NCI-H345 treated with DMSO at 0.1 percent for 48 hours (cell line): ENCODE results near the gene CLMN.
A peak's percentile ranks its signal among the peaks of the same experiment; 100 is the strongest.

Source experiments
- DNase-seq: peaks from one replicate; lab custom pipeline; 2025; ENCODE audit not compliant: unreplicated experiment; lab: John Stamatoyannopoulos, UW

The CLMN gene

DNA sequence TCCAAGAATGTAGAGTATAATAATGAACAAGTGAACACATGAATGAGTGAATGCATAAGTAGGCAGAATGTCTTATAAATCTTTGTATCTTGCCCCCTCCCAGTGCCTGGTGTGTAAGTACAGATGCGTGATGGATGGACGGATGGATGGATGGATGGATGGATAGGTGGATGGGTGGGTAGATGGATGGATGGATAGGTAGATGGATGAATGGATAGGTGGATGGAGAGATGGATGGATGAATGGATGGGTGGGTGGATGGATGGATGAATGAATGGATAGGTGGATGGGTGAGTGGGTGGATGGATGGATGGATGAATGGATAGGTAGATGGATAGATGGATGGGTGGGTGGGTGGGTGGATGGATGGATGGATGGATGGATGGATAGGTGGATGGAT is 74.4 kb downstream of the CLMN start:
- no peak for DNase-seq

DNA sequence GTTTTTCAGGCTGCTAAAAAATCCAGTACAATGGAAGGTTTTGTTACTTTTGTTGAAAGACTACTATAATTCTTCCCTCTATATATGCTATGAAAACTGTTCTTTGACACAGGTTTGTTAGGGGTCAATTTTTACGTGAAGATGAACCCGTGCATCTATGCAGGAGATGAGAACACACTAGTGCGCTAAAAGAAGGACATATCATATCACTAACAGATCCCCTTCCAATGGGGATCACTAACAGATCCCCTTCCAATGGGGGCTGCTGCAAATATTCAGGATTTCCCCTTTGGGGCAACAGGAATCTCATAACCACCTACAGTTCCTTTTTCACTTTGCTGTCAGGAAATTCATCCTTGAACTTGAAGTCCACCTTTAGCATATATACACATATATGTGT is 75.1 kb downstream of the CLMN start:
- no peak for DNase-seq

DNA sequence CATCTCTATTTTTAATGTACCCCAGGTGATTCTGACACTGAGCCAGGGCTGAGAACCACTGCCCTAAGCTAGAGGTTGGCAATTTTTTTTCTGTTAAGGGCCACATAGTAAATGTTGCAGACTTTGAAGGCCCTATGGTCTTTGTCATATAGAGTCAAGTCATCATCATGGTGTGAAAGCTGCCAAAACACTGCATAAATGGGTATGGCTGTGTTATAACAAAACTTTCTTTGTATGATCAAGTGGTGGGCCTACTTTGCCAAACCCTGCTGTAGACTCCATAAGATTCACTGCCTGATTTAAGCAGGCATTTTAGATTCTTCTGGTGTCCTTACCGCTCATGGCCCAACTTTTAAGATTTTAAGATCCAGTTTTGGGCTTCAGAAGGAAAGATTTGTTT is 76.8 kb downstream of the CLMN start:
- no peak for DNase-seq

DNA sequence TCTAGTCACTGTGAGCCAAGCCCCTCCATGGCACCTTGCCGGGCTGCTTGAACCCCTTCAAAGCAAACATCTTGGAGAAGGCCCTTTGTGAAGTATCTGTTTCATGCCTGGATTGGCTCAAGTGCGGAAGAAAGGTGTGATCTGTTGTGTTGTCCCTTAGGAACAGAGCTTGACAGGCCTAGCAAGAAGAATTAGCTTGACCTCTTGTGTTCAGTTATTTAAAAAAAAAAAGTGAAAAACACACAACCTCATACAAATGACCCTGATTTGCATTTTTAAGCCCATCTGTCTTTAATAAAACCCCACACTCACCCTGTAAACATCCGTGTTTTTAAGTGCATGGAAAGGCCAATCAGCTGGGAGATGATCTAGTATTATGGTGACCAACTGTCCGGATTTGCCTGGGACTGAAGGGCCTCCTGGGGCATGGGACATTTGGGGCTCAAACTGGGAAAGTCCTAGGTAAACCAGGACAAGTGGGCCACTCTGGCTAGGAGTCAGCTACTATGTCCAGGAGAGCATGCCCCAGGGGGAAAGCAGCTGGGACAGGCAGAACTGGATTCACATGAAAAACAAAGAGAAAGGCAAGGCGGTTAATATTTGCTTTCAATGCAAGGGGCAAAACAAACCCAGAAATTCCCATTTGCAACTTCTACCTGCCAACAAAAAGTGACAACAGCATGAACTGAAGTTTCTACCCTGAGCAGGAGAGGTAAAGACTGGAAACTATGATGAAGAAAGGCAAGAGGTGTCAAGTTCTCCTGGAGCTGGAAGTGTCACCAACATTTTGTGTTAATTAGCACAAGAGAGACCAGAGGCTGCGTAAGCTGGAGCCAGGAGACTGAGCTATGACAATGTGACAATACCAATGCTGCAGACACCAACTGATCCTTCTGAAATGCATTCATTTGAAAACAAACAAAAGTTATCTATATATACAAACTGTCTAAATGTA is 78.6 kb downstream of the CLMN start:
- no peak for DNase-seq

DNA sequence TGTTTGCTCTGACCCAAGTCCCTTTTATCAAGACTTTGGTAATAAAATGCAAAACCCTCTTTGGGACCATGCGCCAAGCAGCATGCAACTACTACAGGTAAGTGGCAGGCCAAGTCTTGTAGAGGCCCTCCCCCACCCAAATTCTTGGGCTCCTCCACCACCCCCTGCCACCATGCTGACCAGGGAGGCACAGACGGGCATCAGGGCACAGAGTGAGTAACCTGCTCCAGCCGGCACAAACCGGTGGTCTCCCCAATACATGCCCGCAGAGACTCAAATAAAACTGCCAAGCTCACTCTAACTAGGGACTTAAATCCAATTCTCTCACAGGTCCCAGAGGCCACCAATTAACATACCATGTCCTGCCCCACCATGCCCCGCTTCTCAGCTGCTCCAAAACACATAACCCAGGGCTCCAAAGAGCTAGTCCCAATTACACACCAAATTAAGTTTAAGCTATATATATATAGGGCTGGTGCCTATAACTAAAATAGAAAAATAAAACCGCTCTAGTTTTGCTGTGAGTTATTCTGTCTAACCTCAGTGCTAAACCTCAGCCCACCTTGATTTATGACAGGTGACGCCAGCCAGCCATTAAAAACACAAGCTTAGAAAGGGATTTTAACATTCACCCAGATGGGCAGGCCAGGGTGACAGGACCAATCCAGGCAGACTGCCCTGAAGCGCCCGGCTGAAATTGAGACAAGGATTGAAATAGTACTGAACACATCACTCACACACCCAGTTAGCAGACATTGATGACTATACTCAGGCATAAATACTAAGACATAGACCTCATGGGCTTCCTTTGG is 81.0 kb downstream of the CLMN start:
- no peak for DNase-seq

DNA sequence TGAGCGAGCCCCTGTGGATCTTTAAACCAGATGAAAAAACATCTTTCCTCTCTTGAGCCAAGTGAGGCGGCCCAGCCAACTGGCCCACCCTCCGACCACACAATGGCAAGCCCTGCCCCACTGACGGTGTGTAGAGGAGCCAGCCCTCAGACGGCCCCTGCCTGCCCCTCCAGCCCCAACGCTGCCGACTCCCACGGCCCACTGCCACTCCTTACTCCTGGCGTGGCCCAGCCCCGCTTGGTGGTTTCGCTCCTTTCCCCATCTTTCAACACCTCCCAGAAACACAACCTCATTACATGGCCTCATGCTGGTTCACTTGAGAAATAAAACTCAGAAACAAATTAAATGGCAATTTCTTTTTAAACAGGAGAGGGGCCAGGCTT is 81.8 kb downstream of the CLMN start:
- no peak for DNase-seq

DNA sequence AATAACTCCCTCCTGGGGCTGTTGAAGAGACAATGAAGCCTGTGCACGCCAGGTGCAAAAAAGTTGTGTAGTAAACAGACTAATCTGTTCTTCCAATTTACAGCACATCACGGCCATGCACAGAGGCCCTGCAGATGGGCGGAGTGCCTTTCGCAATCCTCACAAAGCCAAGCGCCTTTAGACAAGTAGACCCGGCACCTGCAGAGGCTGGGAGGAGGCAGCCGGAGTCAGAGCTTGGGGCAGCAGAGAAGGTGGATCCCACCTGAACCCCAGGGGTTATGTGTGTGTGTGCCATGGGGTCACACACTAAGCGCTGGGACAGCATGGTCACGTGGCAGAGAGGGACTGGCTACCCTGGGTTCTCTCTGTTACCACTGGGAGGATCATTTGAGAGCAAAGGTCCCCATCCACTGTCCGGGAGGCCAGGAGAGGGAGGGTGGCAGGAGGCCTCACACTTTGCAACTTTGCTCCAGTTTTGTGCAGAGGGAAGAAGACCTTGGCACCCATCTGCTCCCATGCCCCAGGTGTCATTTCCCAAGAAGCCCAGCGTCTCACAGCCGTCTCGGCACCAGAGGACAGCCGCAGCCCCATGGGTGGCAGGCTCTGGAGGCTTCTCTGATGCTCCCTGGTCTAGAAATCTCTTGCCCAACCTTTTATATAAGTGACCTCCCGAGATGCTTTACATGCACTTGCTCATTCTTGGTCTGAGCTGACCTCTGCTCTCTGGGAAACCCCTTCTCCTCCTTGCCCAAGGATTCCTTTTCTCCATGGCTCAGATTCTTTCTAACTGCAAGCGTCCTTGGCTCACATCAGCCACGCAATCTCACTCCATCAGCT is 82.4 kb downstream of the CLMN start:
- no peak for DNase-seq

DNA sequence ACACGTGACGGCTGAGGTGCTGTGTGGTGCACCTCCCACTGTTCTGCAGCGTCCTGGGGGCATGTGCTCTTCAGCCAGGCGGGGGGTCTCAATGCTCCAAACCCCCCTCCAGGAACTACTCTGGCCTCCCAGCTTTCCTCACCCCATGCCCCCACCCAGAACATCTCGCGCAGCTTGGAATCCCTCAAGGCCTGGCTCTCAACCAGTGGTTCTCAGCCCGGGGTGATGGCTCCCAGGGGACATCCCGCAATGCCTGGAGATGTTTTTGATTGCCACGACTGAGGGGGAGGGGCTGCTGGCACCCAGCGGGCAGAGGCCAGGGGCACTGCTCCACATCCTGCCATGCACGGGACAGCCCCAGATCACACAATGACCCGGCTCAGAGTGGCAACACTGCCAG is 83.5 kb downstream of the CLMN start:
- DNase-seq: no peak

DNA sequence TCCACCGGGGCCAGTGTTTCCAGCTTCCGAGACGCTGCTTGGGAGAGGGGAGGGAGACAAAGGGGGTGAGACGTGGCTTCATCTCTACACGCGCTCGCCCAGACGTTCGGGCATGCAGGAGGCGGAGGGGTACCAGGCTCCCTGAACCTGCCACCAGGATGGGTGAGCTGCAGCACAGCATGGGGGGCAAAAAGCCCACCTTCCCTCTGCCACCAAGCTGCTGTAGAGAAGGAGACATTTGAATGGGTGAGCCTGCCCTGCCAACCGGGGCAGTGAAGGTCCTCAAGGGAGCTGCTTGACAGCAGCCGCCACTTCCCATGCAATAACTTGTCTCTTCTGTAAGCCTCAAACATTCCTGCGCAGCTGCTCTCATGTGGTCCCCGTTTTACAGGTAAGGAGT is 83.9 kb downstream of the CLMN start:
- DNase-seq: no peak

DNA sequence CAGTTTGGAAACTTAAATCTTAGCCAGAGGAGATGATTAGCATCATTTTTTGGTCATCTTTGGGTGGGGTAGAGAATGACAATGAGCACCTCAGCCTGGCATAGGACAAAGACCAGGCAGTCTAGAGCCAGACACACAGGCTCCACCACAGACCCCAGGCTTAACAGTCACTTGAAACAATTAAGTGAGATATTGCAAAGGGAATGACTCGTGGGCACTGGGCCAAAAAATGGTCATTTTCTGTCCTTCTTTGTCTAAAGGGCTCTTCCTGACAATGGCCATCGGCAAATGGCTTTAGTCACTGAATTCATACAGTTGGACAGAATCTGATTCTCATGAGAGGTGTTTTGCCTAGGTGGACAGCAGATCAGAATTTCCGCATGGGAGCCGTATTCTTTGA is 84.4 kb downstream of the CLMN start:
- no peak for DNase-seq

DNA sequence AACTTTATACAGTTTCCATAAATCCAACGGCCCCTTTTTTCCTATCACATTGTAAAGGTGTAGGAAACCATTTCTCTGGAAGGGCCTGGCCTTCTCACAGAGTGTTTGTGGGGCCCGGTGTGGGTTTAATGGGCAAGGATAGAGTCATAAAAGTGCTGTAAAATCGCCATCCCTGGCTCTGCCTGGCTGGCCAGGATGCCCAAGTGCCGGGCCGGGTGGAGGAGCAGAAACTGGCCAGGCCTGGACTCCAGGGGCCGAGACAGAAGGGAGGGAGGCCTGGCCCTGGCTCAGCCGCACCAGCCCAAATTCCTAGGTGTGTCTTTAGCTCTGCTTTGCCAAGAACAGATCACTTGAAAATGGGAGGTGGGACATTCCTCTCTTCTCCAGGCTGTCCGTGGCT is 85.3 kb downstream of the CLMN start:
- no peak for DNase-seq

DNA sequence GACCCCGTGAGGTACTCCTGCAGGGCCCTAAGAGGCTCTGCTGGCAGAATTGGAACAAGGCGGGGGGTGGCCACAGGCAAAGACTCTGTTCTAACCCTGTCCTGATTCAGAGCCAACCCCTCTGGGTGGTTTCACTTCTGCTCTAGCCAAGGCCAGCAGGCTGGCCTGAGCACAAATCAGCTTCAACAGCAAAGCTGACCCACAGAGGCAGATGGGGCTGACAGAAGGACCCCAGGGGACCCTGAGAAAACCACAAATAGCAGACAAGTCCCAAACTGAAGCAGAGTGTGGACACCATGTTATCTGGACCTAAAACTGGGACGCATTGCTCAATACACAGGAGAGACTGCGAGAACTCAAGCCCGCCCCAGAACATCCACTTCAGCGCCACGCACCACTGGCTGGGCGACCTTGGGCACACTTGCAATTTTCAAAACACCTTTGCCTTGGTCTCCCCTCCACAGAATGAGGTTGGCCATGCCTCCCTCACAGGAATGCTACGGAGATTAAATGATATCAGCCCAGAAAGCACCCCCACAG is 85.9 kb downstream of the CLMN start:
- no peak for DNase-seq

DNA sequence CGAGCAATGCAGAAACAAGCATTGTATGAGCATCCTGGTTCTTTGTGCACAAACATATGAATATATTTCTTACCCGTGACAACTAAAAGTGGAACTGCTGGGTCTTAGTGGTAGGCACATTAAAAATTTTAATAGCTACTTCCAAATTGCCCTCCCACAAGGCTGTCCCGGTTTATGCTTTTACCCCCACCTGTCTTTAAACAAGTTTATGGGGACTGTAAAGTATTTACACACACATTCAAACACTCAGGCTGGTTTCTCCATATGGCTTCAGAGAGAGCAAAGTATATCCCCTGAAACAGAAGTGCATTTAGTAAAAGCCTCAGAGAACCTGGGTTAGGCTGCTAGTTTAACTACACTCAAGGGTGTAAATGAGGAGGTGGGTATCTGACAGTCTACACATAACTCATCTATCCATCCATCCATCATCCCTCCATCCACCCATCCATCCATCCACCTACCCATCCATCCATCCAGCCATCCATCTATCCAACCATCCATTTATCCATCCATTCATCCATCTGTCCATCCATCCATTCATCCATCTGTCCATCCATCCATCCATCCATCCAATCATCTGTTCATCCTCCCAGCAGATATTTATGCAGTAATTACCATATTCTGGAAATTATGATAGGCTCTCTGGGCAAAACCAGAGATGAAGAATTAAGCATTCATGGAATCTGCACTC is 86.7 kb downstream of the CLMN start:
- DNase-seq: no peak

DNA sequence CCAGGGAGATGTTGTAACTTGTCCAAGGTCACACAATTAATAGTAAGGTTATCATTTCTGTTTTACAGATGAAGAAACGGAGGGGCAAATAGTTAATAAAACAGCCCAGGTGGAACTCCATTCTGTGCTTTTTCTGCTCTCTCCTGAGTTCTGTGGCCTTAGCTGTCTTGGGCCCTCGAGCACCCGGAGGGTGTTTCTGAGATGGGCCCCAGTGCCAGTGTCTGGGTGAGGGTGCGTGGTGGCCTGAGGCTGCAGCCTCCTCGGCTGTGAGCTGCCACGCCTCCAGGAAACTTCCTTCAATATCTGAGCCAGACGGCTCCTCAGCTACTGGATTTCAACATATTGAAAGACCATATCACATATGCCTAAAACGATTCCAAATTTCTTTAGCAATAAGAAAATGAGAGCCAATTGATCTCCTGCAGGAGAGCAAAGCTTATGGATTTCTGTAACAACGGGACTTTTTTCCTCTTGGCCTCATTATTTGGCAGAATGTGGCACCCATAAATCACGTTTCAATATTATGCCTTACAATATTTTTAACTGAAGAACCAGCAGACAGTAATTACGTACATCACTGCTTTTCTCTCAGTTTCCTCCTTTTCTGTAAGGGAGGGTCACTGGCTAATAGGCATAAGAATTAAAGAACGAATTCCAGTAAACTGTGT is 87.6 kb downstream of the CLMN start:
- no peak for DNase-seq

DNA sequence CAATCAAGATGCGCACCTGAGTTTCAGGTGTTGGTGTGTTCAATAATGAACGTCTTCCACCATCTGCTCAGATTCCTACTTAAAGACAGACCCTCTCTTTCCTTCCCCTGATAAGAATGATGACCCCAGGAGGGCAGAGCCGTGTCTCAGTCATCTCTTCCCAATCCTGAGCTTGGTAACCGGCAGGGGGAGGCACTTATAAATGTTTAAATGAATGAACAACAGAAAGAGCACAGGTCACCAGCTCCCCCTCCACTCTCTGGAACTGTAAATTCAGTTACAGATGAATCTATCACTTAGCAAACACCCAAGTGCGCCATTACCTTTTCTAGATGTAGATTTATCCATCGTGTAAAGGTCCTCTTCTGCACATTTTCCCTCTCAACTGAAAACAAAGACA is 90.0 kb downstream of the CLMN start:
- DNase-seq: no peak

DNA sequence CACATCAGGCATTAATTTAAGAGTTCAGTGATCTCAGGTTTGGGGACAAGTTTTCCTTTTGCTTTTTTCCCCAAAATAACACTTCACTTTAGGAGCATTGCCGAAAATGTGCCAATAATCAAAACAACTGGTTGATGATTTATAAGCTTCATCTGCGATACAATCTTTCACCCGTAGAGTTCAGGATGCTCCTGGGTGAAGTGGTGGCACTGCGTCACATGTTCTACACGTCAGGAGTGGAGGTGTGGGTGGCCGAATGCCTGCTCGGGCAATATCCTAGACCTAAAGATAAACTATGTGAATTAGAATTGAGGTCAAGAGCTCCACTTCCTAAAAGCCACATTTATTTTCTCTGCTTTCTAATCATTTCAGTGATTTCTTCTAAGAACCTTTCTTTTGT is 91.5 kb downstream of the CLMN start:
- DNase-seq: no peak

DNA sequence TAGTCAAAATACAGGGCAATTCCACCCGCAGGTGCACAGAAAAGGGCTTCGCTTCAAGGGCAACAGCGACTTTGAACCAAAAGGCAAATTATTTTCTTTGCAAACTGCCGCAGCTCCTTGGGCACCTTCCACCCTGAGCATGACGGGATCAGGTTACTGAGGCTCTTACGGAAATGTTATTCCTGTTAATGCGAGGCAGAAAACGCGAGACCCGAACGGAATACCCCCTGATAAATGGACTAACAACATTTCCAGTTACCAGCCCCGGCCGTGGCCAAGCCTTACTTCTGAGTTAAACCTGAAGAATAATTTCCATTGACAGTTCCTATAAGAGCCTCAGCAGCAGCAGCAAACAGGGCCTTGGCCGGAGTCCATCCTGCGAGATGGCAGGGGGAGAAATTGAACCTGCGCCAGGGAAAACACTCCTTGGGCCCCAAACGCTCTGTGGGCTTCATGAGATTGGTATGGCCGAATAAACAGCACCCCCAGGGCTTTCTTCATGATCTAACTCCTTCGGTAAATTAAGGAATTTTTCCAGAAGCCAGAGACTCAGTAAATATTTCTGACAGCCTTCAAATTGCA is 92.3 kb downstream of the CLMN start:
- peak; percentile 21 for DNase-seq

DNA sequence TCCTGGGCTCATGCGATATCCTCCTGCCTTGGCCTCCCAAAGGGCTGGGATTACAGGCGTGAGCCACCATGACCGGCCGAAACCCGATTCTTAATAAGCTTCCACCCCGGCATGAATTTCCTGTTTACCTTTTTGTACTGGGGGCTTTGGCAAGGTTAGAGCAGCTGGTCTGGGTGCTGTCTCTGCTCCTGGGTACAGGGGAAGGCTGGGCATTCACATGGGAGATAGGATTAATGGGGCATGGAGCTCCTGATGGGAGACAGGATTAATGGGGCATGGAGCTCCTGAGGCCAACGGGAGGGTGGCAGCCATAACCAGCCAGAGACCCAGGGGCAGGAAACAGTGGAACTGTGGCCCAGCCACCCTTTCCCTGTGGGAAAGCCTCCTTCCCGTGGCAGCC is 92.9 kb downstream of the CLMN start:
- peak; percentile 45 for DNase-seq

DNA sequence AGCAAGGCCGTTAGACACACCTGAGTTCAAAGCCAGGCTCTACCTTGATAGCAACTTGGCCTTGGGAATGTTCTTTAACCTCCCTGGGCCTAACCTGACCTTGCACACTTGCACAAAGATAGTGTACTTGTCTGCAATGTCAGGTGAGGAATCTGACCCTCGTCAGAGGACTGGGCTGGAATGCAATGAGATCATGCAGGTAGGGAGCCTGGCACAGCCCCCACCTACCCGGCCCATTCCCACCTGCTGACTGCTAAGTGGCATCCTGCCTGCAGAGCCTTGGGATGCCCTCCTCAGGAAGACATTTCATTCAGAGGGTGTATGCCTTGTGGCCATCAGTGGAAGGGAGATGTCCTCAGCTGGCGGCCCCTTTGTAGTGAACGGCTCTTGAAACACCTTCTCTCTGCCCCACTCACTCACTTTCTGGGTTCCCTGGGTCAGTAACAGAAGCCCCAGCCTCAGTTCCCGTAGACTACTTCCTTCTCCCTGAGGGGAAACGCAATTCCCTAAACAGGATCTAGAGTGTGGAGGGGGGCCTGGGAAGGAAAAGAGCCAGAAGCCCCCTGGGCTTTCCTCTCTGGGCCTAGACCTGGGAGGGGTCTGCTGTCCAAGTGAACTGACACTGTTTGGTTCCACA is 94.3 kb downstream of the CLMN start:
- DNase-seq: no peak
